HCT116 (cell line): ENCODE measurements around the gene OR2W1. TPM values are rescaled to one million over a fixed set of nuclear protein-coding genes. Genes with fewer than 3 reads are reported as not detected.

Experiments
- ATAC-seq: fragments of 200-7000 bp; cut with Tn5 transposase; 2 replicates; pipeline ENCODE4 v1.9.1; 2020; ENCODE audit warnings: mild to moderate bottlenecking, moderate library complexity
- BruUV-seq: library from RNA; stranded (reverse); fragments of 400-500 nt; replicated peaks from 2 replicates; lab custom pipeline; 2021; lab: Mats Ljungman, UMichigan
- CTCF ChIA-PET: fragments of 300-600 bp; sonication (Branson Sonifier 250); formaldehyde crosslinking; loops from one replicate; lab custom pipeline; 2021; ENCODE audit warnings: antibody characterized with exemption; lab: Charles Lee
- POLR2A ChIA-PET: fragments of 300-600, 350-600 bp; sonication (Branson Sonifier 250); formaldehyde crosslinking; loops from one replicate; lab custom pipeline; 2021; ENCODE audit warnings: antibody characterized with exemption; lab: Charles Lee
- RAD21 ChIA-PET, 2 experiments: fragments of 300-600 bp; sonication (Branson Sonifier 250); formaldehyde crosslinking; loops; one replicate each; lab custom pipeline; 2023; ENCODE audit warnings: low total read pairs in 2 of 2; ENCODE audit not compliant: uncharacterized antibody in 2 of 2, unreplicated experiment in 2 of 2, low non-redundant PET in 1 of 2; lab: Charles Lee
- DNase-seq: peaks from one replicate; pipeline ENCODE4 v3.0.0-alpha.2; 2010; ENCODE audit warnings: low read depth, low spot score
- H2AFZ ChIP-seq: fragments of 200-600 bp; shearing (Covaris generic), sonication (generic); 2 replicates; pipeline ENCODE4 v1.6.1; 2017; ENCODE audit warnings: low read depth, mixed run types, mixed read lengths, antibody characterized with exemption, low read length; ENCODE audit not compliant: poor library complexity, severe bottlenecking
- H3K27ac ChIP-seq: 2 replicates; pipeline ENCODE4 v1.5.1; 2012; ENCODE audit warnings: low read depth, low read length
- H3K27me3 ChIP-seq: fragments of 200-600 bp; sonication (generic); 2 replicates; pipeline ENCODE4 v1.6.1; 2016; ENCODE audit warnings: mixed run types, low read length, mixed read lengths; ENCODE audit not compliant: insufficient read depth
- H3K36me3 ChIP-seq, 2 experiments: fragments of 200-500 bp in 1 of 2; fragments of 200-600 bp in 1 of 2; sonication (Bioruptor generic) in 1 of 2; sonication (generic) in 1 of 2; 2 replicates each; pipeline versions ENCODE4 v1.5.1 to v1.6.1; 2014 to 2016; ENCODE audit warnings: low read length in 2 of 2, inconsistent platforms in 1 of 2, mixed read lengths in 1 of 2, mixed run types in 1 of 2; ENCODE audit not compliant: insufficient read depth in 2 of 2, control insufficient read depth in 1 of 2
- H3K4me1 ChIP-seq, 2 experiments: fragments of 200-600 bp in 1 of 2; sonication (generic) in 1 of 2; 2 replicates each; pipeline versions ENCODE4 v1.5.1 to v1.6.1; 2012 to 2017; ENCODE audit warnings: low read length in 2 of 2, inconsistent platforms in 1 of 2, mild to moderate bottlenecking in 1 of 2, mixed read lengths in 1 of 2, mixed run types in 1 of 2, moderate library complexity in 1 of 2; ENCODE audit not compliant: insufficient read depth in 2 of 2, control insufficient read depth in 1 of 2
- H3K4me2 ChIP-seq: fragments of 200-600 bp; sonication (generic); 2 replicates; pipeline ENCODE4 v1.6.1; 2017; ENCODE audit warnings: mixed run types, low read length, mixed read lengths
- H3K4me3 ChIP-seq, 2 experiments: fragments of 200-600 bp in 1 of 2; sonication (generic) in 1 of 2; replicated peaks in 1 of 2; 2 replicates each; pipeline ENCODE4 v1.5.1; 2011 to 2016; ENCODE audit warnings: low read length in 2 of 2, control low read depth in 1 of 2, low read depth in 1 of 2, mild to moderate bottlenecking in 1 of 2, mixed read lengths in 1 of 2, mixed run types in 1 of 2
- H3K79me2 ChIP-seq: fragments of 200-600 bp; sonication (generic); 2 replicates; pipeline ENCODE4 v1.6.1; 2017; ENCODE audit warnings: mild to moderate bottlenecking, mixed run types, low read length, moderate library complexity, mixed read lengths; ENCODE audit not compliant: insufficient read depth
- H3K9ac ChIP-seq: fragments of 200-600 bp; sonication (generic); 2 replicates; pipeline ENCODE4 v1.6.1; 2016; ENCODE audit warnings: low read length, mixed read lengths
- H3K9me2 ChIP-seq: fragments of 200-600 bp; sonication (generic), shearing (Covaris generic); 2 replicates; pipeline ENCODE4 v1.6.1; 2017; ENCODE audit warnings: mixed run types, mild to moderate bottlenecking, moderate library complexity; ENCODE audit not compliant: insufficient read depth
- H3K9me3 ChIP-seq, 2 experiments: fragments of 200-500 bp in 1 of 2; fragments of 200-600 bp in 1 of 2; sonication (Bioruptor generic) in 1 of 2; sonication (generic) in 1 of 2; 2 replicates each; pipeline ENCODE4 v1.6.1; 2014 to 2017; ENCODE audit warnings: low read length in 2 of 2, mixed read lengths in 2 of 2, inconsistent platforms in 1 of 2, low read depth in 1 of 2, mild to moderate bottlenecking in 1 of 2, mixed run types in 1 of 2, moderate library complexity in 1 of 2; ENCODE audit not compliant: control insufficient read depth in 1 of 2, insufficient read depth in 1 of 2
- H4K20me1 ChIP-seq: fragments of 200-600 bp; sonication (generic), shearing (Covaris generic); 2 replicates; pipeline ENCODE4 v1.6.1; 2017; ENCODE audit warnings: mixed run types, mild to moderate bottlenecking, moderate library complexity; ENCODE audit not compliant: insufficient read depth
- ELF1 ChIP-seq: IDR thresholded peaks from 2 replicates; pipeline ENCODE4 v1.6.1; 2012; ENCODE audit warnings: low read depth, borderline replicate concordance
- intact Hi-C: fragments of 100-400 bp; cut with micrococcal nuclease; formaldehyde crosslinking; loops from 2 replicates; pipeline ENCODE4 v1.10.0; 2022
- total RNA-seq: library from RNA; stranded (reverse); gene quantifications from one replicate; pipeline ENCODE4 v1.2.1, GENCODE V29; 2021; ENCODE audit not compliant: unreplicated experiment
- TF ChIP-seq, protein P1 (sequence below): IDR thresholded peaks from 2 replicates; pipeline ENCODE4 v1.6.1; 2012; ENCODE audit warnings: low read depth
- TF ChIP-seq, protein P2 (sequence below), 3 experiments: fragments of 200-600 bp in 1 of 3; sonication (generic) in 1 of 3; IDR thresholded peaks in 2 of 3; conservative IDR thresholded peaks in 1 of 3; 2 replicates each; pipeline ENCODE4 v1.5.1; 2012 to 2017; ENCODE audit warnings: low read depth in 2 of 3, low read length in 2 of 3, antibody characterized with exemption in 1 of 3, borderline replicate concordance in 1 of 3, control low read depth in 1 of 3, mild to moderate bottlenecking in 1 of 3, mixed read lengths in 1 of 3, mixed run types in 1 of 3, moderate library complexity in 1 of 3; ENCODE audit not compliant: insufficient read depth in 1 of 3

OR2W1 gene
- total RNA-seq, 1 experiment from 2014 or later, result not detected

DNA sequence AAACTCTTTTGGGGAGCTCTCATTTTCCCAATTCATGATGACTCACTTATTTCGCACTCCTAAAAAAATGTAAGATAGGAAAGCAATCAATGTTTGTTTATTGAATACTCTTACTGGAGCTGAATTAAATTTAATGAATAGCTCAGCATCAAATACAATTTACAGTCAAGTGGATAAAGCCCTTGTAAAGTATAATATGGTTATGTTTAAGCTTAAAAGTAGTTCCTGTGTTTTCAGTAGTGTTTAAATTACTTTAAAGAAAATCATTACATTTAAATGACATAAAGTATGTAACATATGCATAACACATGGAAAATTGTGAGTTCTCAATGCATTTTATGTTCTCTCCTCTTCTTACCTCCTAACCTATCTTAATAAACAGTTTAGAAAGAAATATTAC, 42.2 kb upstream of the OR2W1 start, which contains the start of gene OR2B3:
Gene OR2B3 (minus strand): TSS at position 101 of the 400 bp plus-strand sequence. CDS start 65 bp downstream, at position 36.
- no peaks in the 10 kb centered on the region for H3K9me3 ChIP-seq
- no peak within 1 kb of the TSS for H3K27ac ChIP-seq
- ChIA-PET CTCF (no interaction called here), POLR2A (no interaction called here), RAD21 (no interaction called here)
- H4K20me1 ChIP-seq, result no peaks in the 10 kb centered on the region
- H3K36me3 ChIP-seq, result no peaks in the 10 kb centered on the region
- DNase-seq (no peak), ATAC-seq (no peak)
- no peaks in the 10 kb centered on the region for H3K79me2 ChIP-seq
- intact Hi-C loops, result no loop called here
- H3K27me3 ChIP-seq, result no peaks in the 10 kb centered on the region
- no peak within 1 kb of the TSS for H3K4me3 ChIP-seq
- BruUV-seq, result no TSS peak
- no peaks in the 10 kb centered on the region for H3K9me2 ChIP-seq
- no peak within 1 kb of the TSS for H2AFZ ChIP-seq
- no peak within 1 kb of the TSS for H3K9ac ChIP-seq
- no peaks in the 10 kb centered on the region for H3K4me1 ChIP-seq
- TF ChIP-seq ELF1, result no peak
- TF ChIP-seq, protein P1, sequence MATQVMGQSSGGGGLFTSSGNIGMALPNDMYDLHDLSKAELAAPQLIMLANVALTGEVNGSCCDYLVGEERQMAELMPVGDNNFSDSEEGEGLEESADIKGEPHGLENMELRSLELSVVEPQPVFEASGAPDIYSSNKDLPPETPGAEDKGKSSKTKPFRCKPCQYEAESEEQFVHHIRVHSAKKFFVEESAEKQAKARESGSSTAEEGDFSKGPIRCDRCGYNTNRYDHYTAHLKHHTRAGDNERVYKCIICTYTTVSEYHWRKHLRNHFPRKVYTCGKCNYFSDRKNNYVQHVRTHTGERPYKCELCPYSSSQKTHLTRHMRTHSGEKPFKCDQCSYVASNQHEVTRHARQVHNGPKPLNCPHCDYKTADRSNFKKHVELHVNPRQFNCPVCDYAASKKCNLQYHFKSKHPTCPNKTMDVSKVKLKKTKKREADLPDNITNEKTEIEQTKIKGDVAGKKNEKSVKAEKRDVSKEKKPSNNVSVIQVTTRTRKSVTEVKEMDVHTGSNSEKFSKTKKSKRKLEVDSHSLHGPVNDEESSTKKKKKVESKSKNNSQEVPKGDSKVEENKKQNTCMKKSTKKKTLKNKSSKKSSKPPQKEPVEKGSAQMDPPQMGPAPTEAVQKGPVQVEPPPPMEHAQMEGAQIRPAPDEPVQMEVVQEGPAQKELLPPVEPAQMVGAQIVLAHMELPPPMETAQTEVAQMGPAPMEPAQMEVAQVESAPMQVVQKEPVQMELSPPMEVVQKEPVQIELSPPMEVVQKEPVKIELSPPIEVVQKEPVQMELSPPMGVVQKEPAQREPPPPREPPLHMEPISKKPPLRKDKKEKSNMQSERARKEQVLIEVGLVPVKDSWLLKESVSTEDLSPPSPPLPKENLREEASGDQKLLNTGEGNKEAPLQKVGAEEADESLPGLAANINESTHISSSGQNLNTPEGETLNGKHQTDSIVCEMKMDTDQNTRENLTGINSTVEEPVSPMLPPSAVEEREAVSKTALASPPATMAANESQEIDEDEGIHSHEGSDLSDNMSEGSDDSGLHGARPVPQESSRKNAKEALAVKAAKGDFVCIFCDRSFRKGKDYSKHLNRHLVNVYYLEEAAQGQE, result no peak
- TF ChIP-seq, protein P2, sequence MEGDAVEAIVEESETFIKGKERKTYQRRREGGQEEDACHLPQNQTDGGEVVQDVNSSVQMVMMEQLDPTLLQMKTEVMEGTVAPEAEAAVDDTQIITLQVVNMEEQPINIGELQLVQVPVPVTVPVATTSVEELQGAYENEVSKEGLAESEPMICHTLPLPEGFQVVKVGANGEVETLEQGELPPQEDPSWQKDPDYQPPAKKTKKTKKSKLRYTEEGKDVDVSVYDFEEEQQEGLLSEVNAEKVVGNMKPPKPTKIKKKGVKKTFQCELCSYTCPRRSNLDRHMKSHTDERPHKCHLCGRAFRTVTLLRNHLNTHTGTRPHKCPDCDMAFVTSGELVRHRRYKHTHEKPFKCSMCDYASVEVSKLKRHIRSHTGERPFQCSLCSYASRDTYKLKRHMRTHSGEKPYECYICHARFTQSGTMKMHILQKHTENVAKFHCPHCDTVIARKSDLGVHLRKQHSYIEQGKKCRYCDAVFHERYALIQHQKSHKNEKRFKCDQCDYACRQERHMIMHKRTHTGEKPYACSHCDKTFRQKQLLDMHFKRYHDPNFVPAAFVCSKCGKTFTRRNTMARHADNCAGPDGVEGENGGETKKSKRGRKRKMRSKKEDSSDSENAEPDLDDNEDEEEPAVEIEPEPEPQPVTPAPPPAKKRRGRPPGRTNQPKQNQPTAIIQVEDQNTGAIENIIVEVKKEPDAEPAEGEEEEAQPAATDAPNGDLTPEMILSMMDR (IDR thresholded peaks at IDR 0.05 in 2 of 3, conservative IDR thresholded peaks at IDR 0.05 in 1 of 3; ENCODE audit: borderline replicate concordance in 1 of 3, insufficient read depth in 1 of 3, low read depth in 2 of 3, low read length in 2 of 3), result no peak
- H3K4me2 ChIP-seq, result no peak within 1 kb of the TSS
